Keratinocyte (primary cell): Measurements from ENCODE around the gene MBP.

Experiments
- CTCF ChIP-seq, 3 experiments: IDR thresholded peaks in 1 of 3; conservative IDR thresholded peaks in 1 of 3; optimal IDR thresholded peaks in 1 of 3; 2 replicates in 2 of 3; 3 replicates in 1 of 3; pipeline versions ENCODE3 to v1.5.1; 2011; ENCODE audit warnings: low read length in 3 of 3, mild to moderate bottlenecking in 3 of 3, moderate library complexity in 2 of 3, control low read depth in 1 of 3, inconsistent platforms in 1 of 3; ENCODE audit not compliant: insufficient read depth in 2 of 3; ENCODE audit errors: extremely low read depth in 1 of 3
- EZH2 ChIP-seq: IDR thresholded peaks from one replicate; pipeline ENCODE4 v1.6.1; 2012; ENCODE audit warnings: inconsistent platforms, mild to moderate bottlenecking, low read length, moderate library complexity

GRCh38 chr18:77161961-77162360 lies 29.4 kb upstream of the MBP start:
- TF ChIP-seq CTCF (optimal IDR thresholded peaks at IDR 0.05 in 1 of 3, IDR thresholded peaks at IDR 0.05 in 1 of 3, conservative IDR thresholded peaks at IDR 0.05 in 1 of 3; ENCODE audit: extremely low read depth in 1 of 3, insufficient read depth in 2 of 3, low read length in 3 of 3): no peak
- no peak for TF ChIP-seq EZH2
